C4-2B (cell line): ENCODE measurements around the gene CDC42BPG.
"Not testable (repeated sequence)": the region's sequence is repeated elsewhere in the genome, so short reads cannot be mapped to it uniquely, and the experiment has no call there.

Experiments
- H3K27ac ChIP-seq: fragments of 450-650 bp; 2 replicates; pipeline ENCODE4 v1.5.1; 2017
- CTCF ChIP-seq: fragments of 450-650 bp; conservative IDR thresholded peaks from 2 replicates; pipeline ENCODE4 v1.5.1; 2017; ENCODE audit warnings: mild to moderate bottlenecking
- ZFX ChIP-seq: fragments of 450-650 bp; IDR thresholded peaks from 2 replicates; pipeline ENCODE4 v1.6.1; 2017

The CDC42BPG gene

GRCh38 chr11:64823568-64824119 lies 20.8 kb downstream of the CDC42BPG start:
- TF ChIP-seq CTCF = no peak
- no peak for TF ChIP-seq ZFX

GRCh38 chr11:64817476-64817875 lies 27.0 kb downstream of the CDC42BPG start:
- H3K27ac ChIP-seq = no peak overlapping the region
- TF ChIP-seq CTCF (no peak), ZFX (no peak)

More at GRCh38 chr11:64823568-64824119, 20.8 kb downstream of the CDC42BPG start:
- no peak overlapping the region for H3K27ac ChIP-seq

GRCh38 chr11:64815433-64815832 lies 29.0 kb downstream of the CDC42BPG start:
- H3K27ac ChIP-seq = not testable (repeated sequence)

GRCh38 chr11:64814712-64815187 lies 29.7 kb downstream of the CDC42BPG start:
- H3K27ac ChIP-seq = no peak overlapping the region
- TF ChIP-seq ZFX (no peak), CTCF (no peak)

- TF ChIP-seq CTCF (no peak), ZFX (no peak)
- H3K27ac ChIP-seq = no peak overlapping the region
Observed at GRCh38 chr11:64813826-64814225, 30.6 kb downstream of the CDC42BPG start.

GRCh38 chr11:64810891-64811272 lies 33.6 kb downstream of the CDC42BPG start:
- peak overlapping the region; percentile 77 for H3K27ac ChIP-seq

GRCh38 chr11:64810271-64810890 lies 34.1 kb downstream of the CDC42BPG start, which contains the start of gene MEN1:
MEN1 (minus strand) TSS chr11:64810551; CDS start chr11:64810109, 442 bp downstream.
- H3K27ac ChIP-seq = peak within 1 kb of the TSS; percentile 77
- TF ChIP-seq CTCF = no peak
- TF ChIP-seq ZFX = peak; percentile 62; the same call in 1 of the 2 replicates

More at GRCh38 chr11:64810891-64811272, 33.6 kb downstream of the CDC42BPG start:
- TF ChIP-seq ZFX (no peak), CTCF (no peak)

GRCh38 chr11:64809781-64810241 lies 34.6 kb downstream of the CDC42BPG start:
- peak overlapping the region; percentile 77 for H3K27ac ChIP-seq
- TF ChIP-seq ZFX (no peak), CTCF (no peak)
